Mammary epithelial cell (primary cell): ENCODE data around the gene LRP8.

Experiments
- EZH2 ChIP-seq: IDR thresholded peaks from 2 replicates; pipeline ENCODE4 v1.6.1; 2012; ENCODE audit warnings: low read length, inconsistent platforms, borderline replicate concordance
- TF ChIP-seq, protein P1 (sequence below), 2 donors: IDR thresholded peaks in 1 of 2; conservative IDR thresholded peaks in 1 of 2; 2 replicates each; pipeline ENCODE4 v1.5.1; 2011 to 2012; ENCODE audit warnings: inconsistent platforms in 2 of 2, low read length in 2 of 2, mild to moderate bottlenecking in 2 of 2, control low read depth in 1 of 2, low read depth in 1 of 2; ENCODE audit not compliant: insufficient read depth in 1 of 2; ENCODE audit errors: extremely low read depth in 1 of 2

DNA sequence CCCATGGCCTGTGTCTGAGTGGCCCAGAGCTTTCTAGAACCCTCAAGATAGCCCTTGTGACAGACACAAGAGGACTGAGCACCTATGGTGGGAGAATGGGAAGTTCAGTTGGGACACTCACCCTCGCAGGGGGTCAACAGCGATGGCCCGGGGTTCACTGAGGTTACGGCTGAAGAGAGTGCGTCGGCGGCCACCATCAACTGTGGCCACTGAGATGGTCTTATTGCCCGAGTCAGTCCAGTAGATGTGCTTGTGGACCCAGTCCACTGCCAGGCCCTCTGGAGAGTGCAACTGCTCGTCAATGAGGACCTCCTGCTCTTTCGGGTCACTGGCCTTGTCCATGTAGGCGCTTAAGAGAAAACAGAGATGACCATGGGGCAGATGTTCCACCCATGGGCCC lies 63.8 kb downstream of the LRP8 start:
- TF ChIP-seq, protein P1, sequence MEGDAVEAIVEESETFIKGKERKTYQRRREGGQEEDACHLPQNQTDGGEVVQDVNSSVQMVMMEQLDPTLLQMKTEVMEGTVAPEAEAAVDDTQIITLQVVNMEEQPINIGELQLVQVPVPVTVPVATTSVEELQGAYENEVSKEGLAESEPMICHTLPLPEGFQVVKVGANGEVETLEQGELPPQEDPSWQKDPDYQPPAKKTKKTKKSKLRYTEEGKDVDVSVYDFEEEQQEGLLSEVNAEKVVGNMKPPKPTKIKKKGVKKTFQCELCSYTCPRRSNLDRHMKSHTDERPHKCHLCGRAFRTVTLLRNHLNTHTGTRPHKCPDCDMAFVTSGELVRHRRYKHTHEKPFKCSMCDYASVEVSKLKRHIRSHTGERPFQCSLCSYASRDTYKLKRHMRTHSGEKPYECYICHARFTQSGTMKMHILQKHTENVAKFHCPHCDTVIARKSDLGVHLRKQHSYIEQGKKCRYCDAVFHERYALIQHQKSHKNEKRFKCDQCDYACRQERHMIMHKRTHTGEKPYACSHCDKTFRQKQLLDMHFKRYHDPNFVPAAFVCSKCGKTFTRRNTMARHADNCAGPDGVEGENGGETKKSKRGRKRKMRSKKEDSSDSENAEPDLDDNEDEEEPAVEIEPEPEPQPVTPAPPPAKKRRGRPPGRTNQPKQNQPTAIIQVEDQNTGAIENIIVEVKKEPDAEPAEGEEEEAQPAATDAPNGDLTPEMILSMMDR (conservative IDR thresholded peaks at IDR 0.05 in 1 of 2, IDR thresholded peaks at IDR 0.05 in 1 of 2; ENCODE audit: extremely low read depth in 1 of 2, insufficient read depth in 1 of 2, low read depth in 1 of 2, low read length in 2 of 2), result no peak
- TF ChIP-seq EZH2, result no peak
